ENCODE data around the gene ARHGAP30. TPM values are rescaled to one million over a fixed set of nuclear protein-coding genes. Genes with fewer than 3 reads are reported as not detected.

ARHGAP30 gene
- total RNA-seq, 1 donor from 2014 or later: not detected

DNA sequence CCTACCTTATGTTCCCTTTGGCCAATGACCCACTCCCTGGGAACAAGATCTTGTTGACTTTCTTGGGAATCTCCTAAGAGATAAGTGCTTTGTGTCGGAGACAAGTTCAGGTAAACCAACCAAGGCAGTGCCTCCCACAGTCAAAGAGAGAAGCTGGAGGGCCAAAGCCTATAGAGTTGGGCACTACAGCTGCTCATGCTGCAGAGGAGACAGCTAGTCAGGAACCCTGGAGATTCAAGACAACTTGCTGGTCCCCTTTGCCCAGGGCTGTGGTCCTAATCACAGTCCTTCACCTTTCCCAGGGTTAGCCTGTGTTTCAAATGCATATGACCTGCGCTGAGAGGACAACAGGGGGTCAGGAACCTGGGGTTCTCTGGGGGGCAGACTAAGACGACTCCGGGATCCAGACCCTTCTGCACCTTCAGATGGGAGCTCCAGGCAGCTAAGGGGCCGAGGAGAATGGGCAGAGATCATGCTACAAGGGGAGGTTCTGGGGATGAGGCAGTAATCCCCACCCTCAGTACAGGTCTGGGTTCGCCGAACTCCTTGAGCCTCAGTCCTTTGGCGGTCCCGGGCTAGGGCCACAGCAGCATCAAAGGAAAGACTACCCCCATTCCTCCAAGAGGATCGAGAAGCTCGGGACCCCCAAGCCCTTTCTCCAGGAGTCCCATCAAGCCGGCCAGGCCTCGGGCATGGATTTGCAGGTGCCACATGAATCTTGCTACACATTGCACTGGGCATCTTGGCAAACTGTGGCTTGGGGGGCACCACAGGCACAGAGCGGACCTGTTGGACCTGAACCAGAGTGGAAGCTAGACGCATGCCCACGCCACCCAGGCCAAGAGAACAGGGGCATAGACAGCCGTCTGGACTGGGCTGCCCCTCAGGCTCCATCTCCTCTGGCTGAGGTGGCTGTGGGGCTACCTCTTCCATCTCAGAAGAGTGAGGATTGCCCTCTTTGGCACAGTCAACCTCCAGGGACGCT, 22.0 kb downstream of the ARHGAP30 start:
- DNase-seq: no peak
- TF ChIP-seq, protein P1, sequence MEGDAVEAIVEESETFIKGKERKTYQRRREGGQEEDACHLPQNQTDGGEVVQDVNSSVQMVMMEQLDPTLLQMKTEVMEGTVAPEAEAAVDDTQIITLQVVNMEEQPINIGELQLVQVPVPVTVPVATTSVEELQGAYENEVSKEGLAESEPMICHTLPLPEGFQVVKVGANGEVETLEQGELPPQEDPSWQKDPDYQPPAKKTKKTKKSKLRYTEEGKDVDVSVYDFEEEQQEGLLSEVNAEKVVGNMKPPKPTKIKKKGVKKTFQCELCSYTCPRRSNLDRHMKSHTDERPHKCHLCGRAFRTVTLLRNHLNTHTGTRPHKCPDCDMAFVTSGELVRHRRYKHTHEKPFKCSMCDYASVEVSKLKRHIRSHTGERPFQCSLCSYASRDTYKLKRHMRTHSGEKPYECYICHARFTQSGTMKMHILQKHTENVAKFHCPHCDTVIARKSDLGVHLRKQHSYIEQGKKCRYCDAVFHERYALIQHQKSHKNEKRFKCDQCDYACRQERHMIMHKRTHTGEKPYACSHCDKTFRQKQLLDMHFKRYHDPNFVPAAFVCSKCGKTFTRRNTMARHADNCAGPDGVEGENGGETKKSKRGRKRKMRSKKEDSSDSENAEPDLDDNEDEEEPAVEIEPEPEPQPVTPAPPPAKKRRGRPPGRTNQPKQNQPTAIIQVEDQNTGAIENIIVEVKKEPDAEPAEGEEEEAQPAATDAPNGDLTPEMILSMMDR (IDR thresholded peaks at IDR 0.05; ENCODE audit: partially characterized antibody, unreplicated experiment): no peak
- peak overlapping the region; percentile 22 for H3K27ac Mint-ChIP-seq (ENCODE audit: unreplicated experiment)
- H3K36me3 Mint-ChIP-seq (ENCODE audit: unreplicated experiment): peaks cover 17% of the 10 kb centered on the region
- H3K4me3 Mint-ChIP-seq (ENCODE audit: unreplicated experiment): no peak overlapping the region
- H3K4me1 Mint-ChIP-seq (ENCODE audit: low read depth, unreplicated experiment): peaks cover 6% of the 10 kb centered on the region
- H3K27me3 Mint-ChIP-seq (ENCODE audit: unreplicated experiment): peaks cover 17% of the 10 kb centered on the region
- H3K9me3 Mint-ChIP-seq (ENCODE audit: unreplicated experiment): peaks cover 13% of the 10 kb centered on the region

DNA sequence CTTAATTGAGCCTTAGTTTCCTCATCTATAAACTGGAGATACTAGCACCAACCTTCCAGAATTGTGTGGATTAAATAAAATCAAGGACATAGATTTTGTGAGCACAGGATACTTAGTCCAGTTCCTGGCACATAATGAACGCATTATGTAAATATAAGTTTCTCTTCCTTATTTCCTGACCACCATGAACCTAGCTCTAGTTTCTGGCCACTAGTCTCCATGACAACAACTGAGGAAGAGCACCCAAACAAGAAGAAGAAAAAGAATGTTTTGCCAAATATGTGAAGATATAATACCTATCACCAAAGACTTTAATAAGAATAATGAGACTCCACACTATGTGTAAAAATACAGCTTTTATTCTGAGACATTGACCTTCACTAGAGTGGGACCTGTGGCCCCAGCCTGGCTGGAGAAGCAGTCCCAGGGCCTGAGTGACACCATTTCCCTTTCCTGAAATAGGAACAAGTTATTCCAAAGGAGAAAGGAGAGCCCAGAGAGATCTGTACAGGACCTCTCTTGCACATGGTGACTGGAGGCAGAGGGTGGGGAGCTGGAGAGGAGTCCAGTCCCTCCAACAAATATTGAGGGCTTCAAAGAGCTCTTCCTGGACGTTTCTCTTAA, 23.0 kb downstream of the ARHGAP30 start:
- peaks cover 9% of the 10 kb centered on the region for H3K4me1 Mint-ChIP-seq (ENCODE audit: low read depth, unreplicated experiment)
- no peak for DNase-seq
- peaks cover 20% of the 10 kb centered on the region for H3K27me3 Mint-ChIP-seq (ENCODE audit: unreplicated experiment)
- peaks cover 13% of the 10 kb centered on the region for H3K9me3 Mint-ChIP-seq (ENCODE audit: unreplicated experiment)
- peak overlapping the region; percentile 97 for H3K4me3 Mint-ChIP-seq (ENCODE audit: unreplicated experiment)
- H3K27ac Mint-ChIP-seq (ENCODE audit: unreplicated experiment): peak overlapping the region; percentile 100
- H3K36me3 Mint-ChIP-seq (ENCODE audit: unreplicated experiment): peaks cover 17% of the 10 kb centered on the region
- TF ChIP-seq, protein P1 (IDR thresholded peaks at IDR 0.05; ENCODE audit: partially characterized antibody, unreplicated experiment): no peak

- TF ChIP-seq, protein P1 (IDR thresholded peaks at IDR 0.05; ENCODE audit: partially characterized antibody, unreplicated experiment): no peak
- Mint-ChIP-seq H3K36me3 (ENCODE audit: unreplicated experiment) (peaks cover 17% of the 10 kb centered on the region), H3K4me3 (ENCODE audit: unreplicated experiment) (peak within 1 kb of the TSS; percentile 97), H3K9me3 (ENCODE audit: unreplicated experiment) (peaks cover 13% of the 10 kb centered on the region), H3K27me3 (ENCODE audit: unreplicated experiment) (peaks cover 20% of the 10 kb centered on the region), H3K27ac (ENCODE audit: unreplicated experiment) (peak within 1 kb of the TSS; percentile 100), H3K4me1 (ENCODE audit: low read depth, unreplicated experiment) (peaks cover 9% of the 10 kb centered on the region)
- peak; percentile 91 for DNase-seq
Measured at GRCh38 chr1:161045736-161046604, 23.7 kb downstream of the ARHGAP30 start, which contains the start of gene USF1. Gene USF1 (minus strand): TSS chr1:161045977. CDS start chr1:161043275, 2,702 bp downstream.

DNA sequence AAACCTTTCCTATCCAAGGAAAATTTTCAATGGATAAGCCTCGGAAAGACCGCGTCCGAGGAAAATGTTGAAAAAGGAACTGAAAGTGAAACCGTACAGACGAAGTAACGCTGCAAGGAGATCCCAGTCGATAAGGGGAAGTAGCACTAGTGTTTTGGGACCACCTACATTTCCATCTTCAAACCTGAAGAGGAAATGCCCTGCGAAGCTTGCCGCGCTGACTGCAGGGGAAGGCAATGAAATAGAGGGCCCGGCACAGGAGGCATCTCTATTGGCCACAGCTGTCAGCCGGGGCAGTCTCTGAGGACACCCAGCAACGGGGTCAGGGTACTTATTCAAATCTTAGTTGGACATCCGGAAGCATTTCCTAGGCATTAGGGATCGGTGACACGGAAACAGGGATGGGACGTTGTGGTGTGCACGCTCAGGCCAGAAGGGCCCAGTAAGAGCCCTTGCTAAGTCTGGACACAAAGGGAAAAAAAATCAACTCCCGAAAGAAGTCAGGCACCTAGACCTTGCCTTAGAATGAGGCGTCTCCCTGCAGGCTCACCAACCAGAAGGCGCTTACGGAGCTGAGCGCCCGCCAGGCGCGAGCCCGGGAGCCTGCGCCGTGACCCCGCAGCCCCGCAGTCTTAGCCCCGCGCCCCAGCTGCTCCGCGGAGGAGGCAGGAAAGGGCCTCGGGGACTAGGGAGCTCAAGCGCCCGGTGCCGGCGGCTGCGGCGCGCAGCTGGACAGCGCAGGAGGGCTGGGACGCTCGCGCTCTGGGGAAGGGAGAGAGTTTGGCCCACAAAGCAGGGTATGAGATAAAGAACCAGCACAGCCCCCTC, 24.6 kb downstream of the ARHGAP30 start:
- DNase-seq: peak; percentile 87
- TF ChIP-seq, protein P1 (IDR thresholded peaks at IDR 0.05; ENCODE audit: partially characterized antibody, unreplicated experiment): no peak
- peak overlapping the region; percentile 100 for H3K27ac Mint-ChIP-seq (ENCODE audit: unreplicated experiment)
- H3K4me3 Mint-ChIP-seq (ENCODE audit: unreplicated experiment): peak overlapping the region; percentile 97
- peaks cover 9% of the 10 kb centered on the region for H3K4me1 Mint-ChIP-seq (ENCODE audit: low read depth, unreplicated experiment)
- peaks cover 13% of the 10 kb centered on the region for H3K9me3 Mint-ChIP-seq (ENCODE audit: unreplicated experiment)
- peaks cover 20% of the 10 kb centered on the region for H3K27me3 Mint-ChIP-seq (ENCODE audit: unreplicated experiment)
- H3K36me3 Mint-ChIP-seq (ENCODE audit: unreplicated experiment): peaks cover 17% of the 10 kb centered on the region

All from glutamatergic neuron (in vitro differentiated cells).